ENCODE results near the gene RAB20.
"Not testable (repeated sequence)": the region's sequence is repeated elsewhere in the genome, so short reads cannot be mapped to it uniquely, and the experiment has no call there.

RAB20 gene, protein sequence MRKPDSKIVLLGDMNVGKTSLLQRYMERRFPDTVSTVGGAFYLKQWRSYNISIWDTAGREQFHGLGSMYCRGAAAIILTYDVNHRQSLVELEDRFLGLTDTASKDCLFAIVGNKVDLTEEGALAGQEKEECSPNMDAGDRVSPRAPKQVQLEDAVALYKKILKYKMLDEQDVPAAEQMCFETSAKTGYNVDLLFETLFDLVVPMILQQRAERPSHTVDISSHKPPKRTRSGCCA

DNA sequence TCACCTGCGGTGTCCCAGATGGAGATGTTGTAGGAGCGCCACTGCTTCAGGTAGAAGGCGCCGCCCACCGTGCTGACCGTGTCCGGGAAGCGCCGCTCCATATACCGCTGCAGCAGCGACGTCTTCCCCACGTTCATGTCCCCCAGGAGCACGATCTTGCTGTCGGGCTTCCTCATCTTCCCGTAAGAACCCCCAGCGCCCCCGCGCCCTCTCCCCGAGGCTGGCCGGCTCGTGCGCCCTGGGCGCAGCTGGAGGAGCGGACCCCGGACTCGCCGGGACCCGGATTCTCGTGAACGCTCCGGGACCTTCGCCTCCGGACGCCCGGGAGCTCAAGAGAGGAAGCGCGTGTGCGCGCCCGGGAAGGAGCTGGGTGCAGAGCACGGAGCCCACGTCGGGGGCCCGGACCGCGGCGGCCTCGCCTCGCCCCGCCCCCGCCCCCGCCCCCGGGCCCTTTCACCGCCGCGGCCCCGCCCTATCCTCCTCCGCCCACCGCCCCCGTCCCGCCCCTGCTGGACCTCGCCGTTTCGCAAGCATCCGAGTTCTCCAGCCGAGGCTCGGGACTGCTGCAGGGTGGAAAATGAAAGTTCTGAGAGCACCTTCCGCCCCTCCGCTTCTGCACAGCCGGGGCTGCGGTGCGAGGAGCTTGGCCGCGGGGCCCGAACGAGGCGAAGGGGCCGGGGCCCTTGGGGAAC lies at the start of gene RAB20:
Gene RAB20, minus strand, starts transcription at position 379 of the 692 bp plus-strand sequence. Its CDS starts 203 bp downstream, at position 176.
- peak within 1 kb of the TSS; percentile 91 to 94 for H3K4me3 ChIP-seq (ENCODE audit: low read depth in 1 of 2, low read length in 1 of 2)
- peaks cover 19% of the 10 kb centered on the region for H3K27me3 ChIP-seq
- no peaks in the 10 kb centered on the region for H3K36me3 ChIP-seq
- TF ChIP-seq, protein P1, sequence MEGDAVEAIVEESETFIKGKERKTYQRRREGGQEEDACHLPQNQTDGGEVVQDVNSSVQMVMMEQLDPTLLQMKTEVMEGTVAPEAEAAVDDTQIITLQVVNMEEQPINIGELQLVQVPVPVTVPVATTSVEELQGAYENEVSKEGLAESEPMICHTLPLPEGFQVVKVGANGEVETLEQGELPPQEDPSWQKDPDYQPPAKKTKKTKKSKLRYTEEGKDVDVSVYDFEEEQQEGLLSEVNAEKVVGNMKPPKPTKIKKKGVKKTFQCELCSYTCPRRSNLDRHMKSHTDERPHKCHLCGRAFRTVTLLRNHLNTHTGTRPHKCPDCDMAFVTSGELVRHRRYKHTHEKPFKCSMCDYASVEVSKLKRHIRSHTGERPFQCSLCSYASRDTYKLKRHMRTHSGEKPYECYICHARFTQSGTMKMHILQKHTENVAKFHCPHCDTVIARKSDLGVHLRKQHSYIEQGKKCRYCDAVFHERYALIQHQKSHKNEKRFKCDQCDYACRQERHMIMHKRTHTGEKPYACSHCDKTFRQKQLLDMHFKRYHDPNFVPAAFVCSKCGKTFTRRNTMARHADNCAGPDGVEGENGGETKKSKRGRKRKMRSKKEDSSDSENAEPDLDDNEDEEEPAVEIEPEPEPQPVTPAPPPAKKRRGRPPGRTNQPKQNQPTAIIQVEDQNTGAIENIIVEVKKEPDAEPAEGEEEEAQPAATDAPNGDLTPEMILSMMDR (IDR thresholded peaks at IDR 0.05), result no peak
- peaks cover 23 to 47% of the 10 kb centered on the region in 2 experiments for H3K4me1 ChIP-seq (ENCODE audit: control insufficient read depth in 1 of 2, insufficient read depth in 1 of 2, low read depth in 1 of 2, low read length in 1 of 2)
- H3K9me3 ChIP-seq, result no peaks in the 10 kb centered on the region
- H3K27ac ChIP-seq, result peak within 1 kb of the TSS; percentile 92

DNA sequence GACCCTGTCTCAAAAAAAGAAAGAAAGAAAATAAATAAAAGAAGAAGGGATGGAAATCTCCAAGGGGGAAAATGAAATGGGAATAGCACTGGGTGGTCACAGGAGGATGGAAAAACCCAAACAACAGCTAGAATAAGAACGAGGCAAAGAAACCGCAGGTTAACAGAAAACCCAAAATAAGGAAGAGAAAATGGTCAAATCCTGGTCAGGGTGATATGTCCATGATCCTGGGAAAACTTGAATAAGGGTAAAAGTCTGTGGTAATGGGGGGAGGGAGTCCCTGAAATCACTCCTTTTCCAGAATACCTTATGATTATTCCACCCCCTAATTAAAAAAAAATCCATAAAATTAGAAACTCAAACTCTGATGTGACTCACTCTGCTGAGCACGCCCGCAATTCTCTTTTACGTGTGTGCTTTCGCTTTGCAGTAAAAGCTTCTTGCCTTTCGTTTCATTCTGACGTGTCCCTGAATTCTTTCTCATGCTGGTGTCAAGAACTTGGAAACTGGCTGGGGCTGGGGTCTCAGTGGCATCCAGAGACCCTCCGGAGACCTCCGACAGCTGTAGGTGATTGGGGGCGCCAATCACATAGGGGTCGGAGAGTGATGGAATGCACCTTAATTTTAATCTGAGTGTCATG lies 49.6 kb upstream of the RAB20 start:
- Histone ChIP-seq H3K27me3 (peaks cover 30% of the 10 kb centered on the region), H3K4me1 (ENCODE audit: control insufficient read depth in 1 of 2, insufficient read depth in 1 of 2, low read depth in 1 of 2, low read length in 1 of 2) (peaks cover 8 to 9% of the 10 kb centered on the region in 2 experiments), H3K4me3 (ENCODE audit: low read depth in 1 of 2, low read length in 1 of 2) (no peak overlapping the region), H3K36me3 (no peaks in the 10 kb centered on the region), H3K27ac (no peak overlapping the region), H3K9me3 (no peaks in the 10 kb centered on the region)
- TF ChIP-seq, protein P1 (IDR thresholded peaks at IDR 0.05), result no peak

DNA sequence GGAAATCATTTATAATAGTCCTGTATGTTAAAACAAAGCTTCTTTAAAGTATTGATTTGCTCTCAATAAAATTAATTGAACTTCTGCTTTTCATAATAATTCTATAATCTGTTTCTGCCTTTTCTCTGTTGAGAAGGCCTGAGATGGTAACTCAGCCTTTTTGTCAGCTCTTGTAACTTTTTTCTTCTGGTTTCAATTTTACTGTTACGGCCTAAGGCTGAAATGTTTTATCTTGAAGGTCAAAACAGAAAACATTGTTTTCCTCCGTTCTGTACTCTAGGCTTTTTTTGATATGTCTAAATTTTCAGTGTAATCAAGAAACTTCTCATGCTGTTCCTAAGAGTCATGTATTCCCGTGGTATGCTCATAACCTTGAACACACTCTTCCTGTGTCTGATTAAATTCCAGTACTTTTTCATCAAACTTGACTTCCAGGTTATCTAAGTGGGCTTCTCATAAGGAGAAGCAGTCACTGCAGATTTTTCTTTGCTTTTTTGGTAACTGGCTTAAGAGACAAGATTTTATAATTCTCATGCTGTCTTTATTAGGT lies 46.2 kb upstream of the RAB20 start:
- no peak overlapping the region for H3K4me3 ChIP-seq (ENCODE audit: low read depth in 1 of 2, low read length in 1 of 2)
- no peaks in the 10 kb centered on the region for H3K4me1 ChIP-seq (ENCODE audit: control insufficient read depth in 1 of 2, insufficient read depth in 1 of 2, low read depth in 1 of 2, low read length in 1 of 2)
- H3K36me3 ChIP-seq, result no peaks in the 10 kb centered on the region
- TF ChIP-seq, protein P1 (IDR thresholded peaks at IDR 0.05), result no peak
- peaks cover 6% of the 10 kb centered on the region for H3K27me3 ChIP-seq
- no peak overlapping the region for H3K27ac ChIP-seq
- H3K9me3 ChIP-seq, result no peaks in the 10 kb centered on the region

DNA sequence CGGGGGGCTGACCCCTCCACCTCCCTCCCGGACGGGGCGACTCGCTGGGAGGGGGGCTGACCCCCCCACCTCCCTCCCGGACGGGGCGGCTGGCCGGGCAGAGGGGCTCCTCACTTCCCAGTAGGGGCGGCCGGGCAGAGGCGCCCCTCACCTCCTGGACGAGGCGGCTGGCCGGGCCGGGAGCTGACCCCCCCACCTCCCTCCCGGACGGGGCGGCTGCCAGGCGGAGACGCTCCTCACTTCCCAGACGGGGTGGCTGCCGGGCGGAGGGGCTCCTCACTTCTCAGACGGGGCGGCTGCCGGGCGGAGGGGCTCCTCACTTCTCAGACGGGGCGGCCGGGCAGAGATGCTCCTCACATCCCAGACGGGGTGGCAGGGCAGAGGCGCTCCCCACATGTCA lies 44.8 kb upstream of the RAB20 start:
- not testable (repeated sequence) for H3K36me3 ChIP-seq; H3K4me3 ChIP-seq (ENCODE audit: low read depth in 1 of 2, low read length in 1 of 2); H3K27me3 ChIP-seq; H3K9me3 ChIP-seq; H3K27ac ChIP-seq; H3K4me1 ChIP-seq (ENCODE audit: control insufficient read depth in 1 of 2, insufficient read depth in 1 of 2, low read depth in 1 of 2, low read length in 1 of 2)

DNA sequence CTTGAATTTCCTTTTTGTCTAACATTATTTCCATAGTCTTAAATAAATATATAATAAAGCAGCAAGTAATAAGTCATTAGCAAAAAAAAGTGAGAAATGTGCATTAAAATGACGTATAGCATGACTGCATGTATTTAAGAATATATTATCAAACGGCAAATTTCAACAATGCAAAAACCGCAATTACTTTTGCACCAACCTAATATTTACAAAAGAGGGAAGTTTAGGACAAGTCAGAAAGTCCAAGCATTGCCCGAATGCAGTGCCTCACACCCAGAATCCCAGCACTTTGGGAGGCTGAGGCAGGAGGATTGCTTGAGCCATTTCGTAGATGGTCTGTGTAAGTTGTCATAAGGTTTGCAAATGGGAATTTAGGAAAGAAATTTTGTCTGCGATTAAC lies 43.6 kb upstream of the RAB20 start:
- H3K9me3 ChIP-seq, result no peaks in the 10 kb centered on the region
- TF ChIP-seq, protein P1 (IDR thresholded peaks at IDR 0.05), result no peak
- no peak overlapping the region for H3K4me3 ChIP-seq (ENCODE audit: low read depth in 1 of 2, low read length in 1 of 2)
- no peaks in the 10 kb centered on the region for H3K36me3 ChIP-seq
- H3K27ac ChIP-seq, result no peak overlapping the region
- no peaks in the 10 kb centered on the region for H3K4me1 ChIP-seq (ENCODE audit: control insufficient read depth in 1 of 2, insufficient read depth in 1 of 2, low read depth in 1 of 2, low read length in 1 of 2)
- peaks cover 6% of the 10 kb centered on the region for H3K27me3 ChIP-seq

All from neutrophil (primary cell).